Ishikawa (cell line): ENCODE results near the gene SFTPD.

Source experiments
- CEBPB ChIP-seq: IDR thresholded peaks from 2 replicates; pipeline ENCODE4 v1.6.1; 2012
- CREB1 ChIP-seq: IDR thresholded peaks from 2 replicates; pipeline ENCODE4 v1.6.1; 2012; ENCODE audit warnings: low read depth
- EGR1 ChIP-seq: IDR thresholded peaks from 2 replicates; pipeline ENCODE4 v1.6.1; 2012
- EP300 ChIP-seq: IDR thresholded peaks from 2 replicates; pipeline ENCODE4 v1.6.1; 2012; ENCODE audit warnings: borderline replicate concordance
- FOXM1 ChIP-seq: IDR thresholded peaks from 2 replicates; pipeline ENCODE4 v1.6.1; 2012; ENCODE audit warnings: low read depth, borderline replicate concordance
- MAX ChIP-seq: IDR thresholded peaks from 2 replicates; pipeline ENCODE4 v1.6.1; 2012
- NFIC ChIP-seq: IDR thresholded peaks from 2 replicates; pipeline ENCODE4 v1.6.1; 2012
- RAD21 ChIP-seq: IDR thresholded peaks from 2 replicates; pipeline ENCODE4 v1.6.1; 2012; ENCODE audit warnings: low read depth
- REST ChIP-seq: IDR thresholded peaks from 2 replicates; pipeline ENCODE4 v1.6.1; 2012; ENCODE audit warnings: low read depth, mild to moderate bottlenecking
- TAF1 ChIP-seq: IDR thresholded peaks from 2 replicates; pipeline ENCODE4 v1.6.1; 2012; ENCODE audit warnings: low read depth, mild to moderate bottlenecking
- TCF12 ChIP-seq: IDR thresholded peaks from 2 replicates; pipeline ENCODE4 v1.6.1; 2012; ENCODE audit warnings: low read depth
- TEAD4 ChIP-seq: IDR thresholded peaks from 2 replicates; pipeline ENCODE4 v1.6.1; 2012
- USF1 ChIP-seq: IDR thresholded peaks from 2 replicates; pipeline ENCODE4 v1.6.1; 2012
- YY1 ChIP-seq: IDR thresholded peaks from 2 replicates; pipeline ENCODE4 v1.6.1; 2012; ENCODE audit warnings: low read depth
- ZBTB7A ChIP-seq: IDR thresholded peaks from 2 replicates; pipeline ENCODE4 v1.6.1; 2012; ENCODE audit warnings: low read depth

The SFTPD gene

GRCh38 chr10:79905322-79906314 lies 43.3 kb downstream of the SFTPD start:
- TF ChIP-seq REST (no peak), TAF1 (no peak), MAX (no peak; the same call in 1 of the 2 replicates), RAD21 (no peak), CREB1 (no peak), FOXM1 (no peak), TEAD4 (no peak), EP300 (no peak), YY1 (no peak), USF1 (no peak), TCF12 (no peak), EGR1 (no peak), NFIC (no peak), ZBTB7A (no peak; the same call in 1 of the 2 replicates), CEBPB (no peak)

- TF ChIP-seq TCF12 (peak; percentile 61; the same call in 1 of the 2 replicates), TEAD4 (peak; percentile 56; the same call in 1 of the 2 replicates), EGR1 (no peak), TAF1 (peak; percentile 61), EP300 (no peak), USF1 (0 out of 2 replicates have a peak, but pooled peaks have one; percentile 39), ZBTB7A (peak; percentile 94), RAD21 (peak; percentile 2; the same call in 1 of the 2 replicates), MAX (peak; percentile 70), REST (no peak), CEBPB (no peak), YY1 (no peak)
These were observed 44.1 kb downstream of the SFTPD start for GRCh38 chr10:79904671-79905321.

GRCh38 chr10:79898597-79899325 lies 50.1 kb downstream of the SFTPD start:
- TF ChIP-seq RAD21, result no peak
- TF ChIP-seq EP300, result no peak
- TF ChIP-seq MAX, result no peak
- no peak for TF ChIP-seq NFIC
- TF ChIP-seq TCF12, result no peak
- TF ChIP-seq TEAD4, result no peak
- TF ChIP-seq REST, result no peak
- no peak for TF ChIP-seq YY1
- no peak for TF ChIP-seq ZBTB7A
- TF ChIP-seq CEBPB, result no peak
- TF ChIP-seq USF1, result no peak
- TF ChIP-seq EGR1, result no peak
